22Rv1 (cell line): ENCODE results near the gene LIN7B.

Experiments
- ZFX ChIP-seq: fragments of 450-650 bp; IDR thresholded peaks from 2 replicates; pipeline ENCODE4 v1.6.1; 2017; ENCODE audit warnings: antibody characterized with exemption, borderline replicate concordance
- TF ChIP-seq, protein P1 (sequence below): fragments of 450-650 bp; IDR thresholded peaks from 2 replicates; pipeline ENCODE4 v1.5.1; 2017; ENCODE audit warnings: mild to moderate bottlenecking

DNA sequence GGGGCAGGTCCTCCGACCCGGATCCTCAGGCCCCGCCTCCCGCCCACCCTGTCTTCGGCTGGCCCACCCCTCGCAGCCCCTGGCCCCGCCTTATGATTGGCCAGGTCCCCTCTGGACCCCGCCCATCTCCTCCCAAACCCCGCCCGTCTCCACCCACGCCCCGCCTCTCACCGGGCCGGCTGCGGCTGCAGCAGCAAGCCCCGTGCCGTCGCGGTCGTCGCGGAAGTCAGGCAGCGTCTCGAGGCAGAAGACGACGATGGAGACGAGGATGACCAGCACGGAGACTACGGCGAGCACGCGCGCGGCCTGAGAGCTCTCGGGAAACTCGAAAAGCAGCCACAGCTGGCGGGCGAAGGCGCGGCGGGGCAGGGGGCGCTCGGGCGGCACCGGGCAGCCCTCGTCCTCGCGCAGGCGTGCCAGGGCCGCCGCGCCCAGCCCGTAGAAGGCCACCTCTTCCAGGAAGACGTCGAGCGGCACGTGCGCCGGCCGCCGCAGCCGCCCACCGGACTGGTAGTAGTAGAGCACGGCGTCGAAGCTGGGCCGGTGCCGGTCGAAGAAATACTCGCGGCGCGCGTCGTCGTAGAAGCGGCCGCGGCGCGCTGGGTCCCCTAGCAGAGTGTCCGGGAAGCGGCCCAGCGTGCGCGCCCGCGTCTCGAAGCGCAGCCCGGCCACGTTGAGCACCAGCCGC is 42.2 kb upstream of the LIN7B start:
- TF ChIP-seq, protein P1, sequence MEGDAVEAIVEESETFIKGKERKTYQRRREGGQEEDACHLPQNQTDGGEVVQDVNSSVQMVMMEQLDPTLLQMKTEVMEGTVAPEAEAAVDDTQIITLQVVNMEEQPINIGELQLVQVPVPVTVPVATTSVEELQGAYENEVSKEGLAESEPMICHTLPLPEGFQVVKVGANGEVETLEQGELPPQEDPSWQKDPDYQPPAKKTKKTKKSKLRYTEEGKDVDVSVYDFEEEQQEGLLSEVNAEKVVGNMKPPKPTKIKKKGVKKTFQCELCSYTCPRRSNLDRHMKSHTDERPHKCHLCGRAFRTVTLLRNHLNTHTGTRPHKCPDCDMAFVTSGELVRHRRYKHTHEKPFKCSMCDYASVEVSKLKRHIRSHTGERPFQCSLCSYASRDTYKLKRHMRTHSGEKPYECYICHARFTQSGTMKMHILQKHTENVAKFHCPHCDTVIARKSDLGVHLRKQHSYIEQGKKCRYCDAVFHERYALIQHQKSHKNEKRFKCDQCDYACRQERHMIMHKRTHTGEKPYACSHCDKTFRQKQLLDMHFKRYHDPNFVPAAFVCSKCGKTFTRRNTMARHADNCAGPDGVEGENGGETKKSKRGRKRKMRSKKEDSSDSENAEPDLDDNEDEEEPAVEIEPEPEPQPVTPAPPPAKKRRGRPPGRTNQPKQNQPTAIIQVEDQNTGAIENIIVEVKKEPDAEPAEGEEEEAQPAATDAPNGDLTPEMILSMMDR, result no peak
- no peak for TF ChIP-seq ZFX
